ENCODE results near the gene PDE1C. TPM values are rescaled to one million over a fixed set of nuclear protein-coding genes. Genes with fewer than 3 reads are reported as not detected.
A peak's percentile ranks its signal among the peaks of the same experiment; 100 is the strongest.

Gene PDE1C
- polyA plus RNA-seq, 1 donor = 2.6 TPM

DNA sequence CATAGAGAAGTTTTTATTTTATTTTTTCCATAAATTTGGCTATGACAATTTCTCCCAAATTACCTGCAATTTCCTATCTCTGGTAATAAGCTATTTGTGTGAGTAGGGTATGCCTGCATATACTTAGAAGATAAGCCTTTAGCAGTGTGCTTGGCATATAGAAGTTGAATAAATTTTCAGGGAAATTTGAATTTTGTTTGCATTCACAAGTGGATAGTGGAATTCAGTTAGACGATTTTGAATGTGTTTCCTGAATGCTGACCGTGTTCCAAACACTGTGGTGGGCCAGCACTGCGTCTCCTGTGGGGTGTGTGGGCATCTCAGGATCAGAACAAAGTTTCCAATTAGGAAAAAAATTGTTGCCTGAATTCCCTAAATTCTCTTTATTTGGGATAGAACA is 283.9 kb downstream of the PDE1C start:
- no peak for DNase-seq
- Histone ChIP-seq H3K27ac (ENCODE audit: low read length) (no peak overlapping the region), H3K27me3 (ENCODE audit: control insufficient read depth, insufficient read depth, low read length) (no peaks in the 10 kb centered on the region), H3K4me1 (ENCODE audit: control insufficient read depth, insufficient read depth, low read length) (no peaks in the 10 kb centered on the region), H3K9me3 (ENCODE audit: control insufficient read depth, low read depth, low read length) (no peaks in the 10 kb centered on the region), H3K36me3 (ENCODE audit: control insufficient read depth, insufficient read depth, low read length) (no peaks in the 10 kb centered on the region), H3K4me3 (ENCODE audit: low read length) (no peak overlapping the region)
- no CpG with 5 or more reads among the region's 3 CpGs for WGBS (ENCODE audit: insufficient coverage, low lambda C conversion rate)

DNA sequence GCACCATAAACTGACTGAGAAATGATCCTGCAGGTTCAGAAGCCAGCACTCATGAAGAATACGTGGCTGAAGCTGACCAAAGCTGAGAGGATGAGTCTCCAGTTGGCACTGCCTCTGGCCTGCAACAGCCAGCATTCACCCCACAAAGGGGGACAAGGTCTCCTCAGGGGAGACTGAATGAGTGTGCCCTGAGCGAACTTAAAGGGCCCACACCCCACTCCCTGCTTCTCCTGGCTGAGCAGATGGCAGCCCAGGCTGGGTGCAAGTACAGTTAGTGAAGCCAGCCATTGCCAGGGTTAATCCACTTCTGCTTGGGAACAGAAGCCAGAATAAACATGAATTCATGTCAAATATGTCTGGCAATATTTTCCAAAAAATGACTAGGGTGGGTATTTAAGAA is 285.1 kb downstream of the PDE1C start:
- DNase-seq = no peak
- Histone ChIP-seq H3K9me3 (ENCODE audit: control insufficient read depth, low read depth, low read length) (no peaks in the 10 kb centered on the region), H3K27ac (ENCODE audit: low read length) (no peak overlapping the region), H3K36me3 (ENCODE audit: control insufficient read depth, insufficient read depth, low read length) (no peaks in the 10 kb centered on the region), H3K4me3 (ENCODE audit: low read length) (no peak overlapping the region), H3K4me1 (ENCODE audit: control insufficient read depth, insufficient read depth, low read length) (no peaks in the 10 kb centered on the region), H3K27me3 (ENCODE audit: control insufficient read depth, insufficient read depth, low read length) (no peaks in the 10 kb centered on the region)
- WGBS (ENCODE audit: insufficient coverage, low lambda C conversion rate) = no CpG with 5 or more reads among the region's 2 CpGs

DNA sequence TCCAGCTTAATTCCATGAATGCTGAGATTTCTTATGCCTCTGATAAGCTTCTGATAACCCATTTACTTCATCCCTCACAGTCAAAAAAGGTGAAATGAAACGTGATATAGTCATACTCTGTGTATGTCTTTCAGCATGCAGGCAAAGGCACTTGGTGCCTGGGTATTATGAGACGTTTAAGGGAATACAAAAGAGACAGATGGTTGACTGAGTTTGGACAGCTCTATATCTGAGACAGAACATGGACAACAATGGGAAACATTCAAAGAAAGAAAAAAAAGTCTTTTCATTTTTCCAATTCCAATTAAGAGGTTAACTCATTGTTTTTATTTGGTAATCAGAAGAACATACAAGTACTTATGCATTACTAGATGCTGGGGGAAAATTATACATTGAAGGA is 287.0 kb downstream of the PDE1C start:
- H3K27ac ChIP-seq (ENCODE audit: low read length) = no peak overlapping the region
- no peaks in the 10 kb centered on the region for H3K9me3 ChIP-seq (ENCODE audit: control insufficient read depth, low read depth, low read length)
- no peaks in the 10 kb centered on the region for H3K27me3 ChIP-seq (ENCODE audit: control insufficient read depth, insufficient read depth, low read length)
- no peaks in the 10 kb centered on the region for H3K4me1 ChIP-seq (ENCODE audit: control insufficient read depth, insufficient read depth, low read length)
- H3K4me3 ChIP-seq (ENCODE audit: low read length) = no peak overlapping the region
- 57% methylated on average over 1 of the region's 2 CpGs for WGBS (ENCODE audit: insufficient coverage, low lambda C conversion rate)
- H3K36me3 ChIP-seq (ENCODE audit: control insufficient read depth, insufficient read depth, low read length) = no peaks in the 10 kb centered on the region
- DNase-seq = no peak

DNA sequence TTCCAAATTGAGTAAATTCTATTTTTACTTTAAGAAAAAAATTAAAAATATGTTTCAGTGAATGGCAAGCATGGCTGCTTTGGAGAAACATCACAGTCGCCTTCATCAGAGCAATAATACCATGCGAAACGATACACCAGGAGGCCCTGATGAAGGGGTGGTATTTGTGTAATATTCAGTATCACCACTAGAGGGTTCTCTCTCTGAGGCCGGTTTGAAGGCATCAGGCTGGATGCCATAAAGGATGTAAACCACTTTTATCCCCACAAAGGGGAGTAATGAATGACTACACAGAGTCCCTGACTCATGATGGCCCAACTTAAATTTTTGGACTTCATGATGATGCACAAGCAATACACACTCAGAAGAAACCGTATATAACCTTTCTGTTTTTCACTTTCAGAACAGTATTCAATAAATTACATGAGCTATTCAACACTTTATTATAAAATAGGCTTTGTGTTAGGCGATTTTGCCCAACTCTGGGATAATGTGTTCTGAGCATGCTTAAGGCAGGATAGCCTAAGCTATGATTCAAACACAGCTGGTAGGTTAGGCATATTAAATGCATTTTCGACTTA is 287.7 kb downstream of the PDE1C start:
- Histone ChIP-seq H3K9me3 (ENCODE audit: control insufficient read depth, low read depth, low read length) (no peaks in the 10 kb centered on the region), H3K27ac (ENCODE audit: low read length) (no peak overlapping the region), H3K4me1 (ENCODE audit: control insufficient read depth, insufficient read depth, low read length) (no peaks in the 10 kb centered on the region), H3K4me3 (ENCODE audit: low read length) (no peak overlapping the region), H3K36me3 (ENCODE audit: control insufficient read depth, insufficient read depth, low read length) (no peaks in the 10 kb centered on the region), H3K27me3 (ENCODE audit: control insufficient read depth, insufficient read depth, low read length) (no peaks in the 10 kb centered on the region)
- no CpG with 5 or more reads among the region's 7 CpGs for WGBS (ENCODE audit: insufficient coverage, low lambda C conversion rate)
- peak; percentile 13 to 30 for DNase-seq

DNA sequence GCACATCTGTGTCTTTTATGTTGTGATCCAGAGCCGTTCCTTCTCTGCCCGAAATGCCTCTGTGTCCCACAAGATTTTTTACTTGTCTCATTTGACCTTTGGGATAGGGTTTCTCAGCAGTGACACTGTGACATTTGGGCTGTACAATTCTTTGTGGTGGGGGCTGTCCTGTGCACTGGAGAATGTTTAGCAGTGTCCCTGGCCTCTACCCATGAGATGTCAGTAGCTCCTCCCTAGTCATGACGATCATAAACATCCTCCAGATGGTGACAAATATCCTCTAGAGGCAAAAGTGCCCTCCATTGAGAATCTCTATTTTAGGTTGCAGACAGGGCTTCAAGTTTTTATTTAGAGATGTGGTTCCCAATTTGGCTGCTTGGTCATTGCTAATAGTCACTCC is 291.9 kb downstream of the PDE1C start:
- H3K4me1 ChIP-seq (ENCODE audit: control insufficient read depth, insufficient read depth, low read length) = no peaks in the 10 kb centered on the region
- no peak overlapping the region for H3K27ac ChIP-seq (ENCODE audit: low read length)
- H3K36me3 ChIP-seq (ENCODE audit: control insufficient read depth, insufficient read depth, low read length) = no peaks in the 10 kb centered on the region
- no peak overlapping the region for H3K4me3 ChIP-seq (ENCODE audit: low read length)
- WGBS (ENCODE audit: insufficient coverage, low lambda C conversion rate) = no CpG with 5 or more reads among the region's 3 CpGs
- no peaks in the 10 kb centered on the region for H3K27me3 ChIP-seq (ENCODE audit: control insufficient read depth, insufficient read depth, low read length)
- H3K9me3 ChIP-seq (ENCODE audit: control insufficient read depth, low read depth, low read length) = no peaks in the 10 kb centered on the region
- DNase-seq = no peak

DNA sequence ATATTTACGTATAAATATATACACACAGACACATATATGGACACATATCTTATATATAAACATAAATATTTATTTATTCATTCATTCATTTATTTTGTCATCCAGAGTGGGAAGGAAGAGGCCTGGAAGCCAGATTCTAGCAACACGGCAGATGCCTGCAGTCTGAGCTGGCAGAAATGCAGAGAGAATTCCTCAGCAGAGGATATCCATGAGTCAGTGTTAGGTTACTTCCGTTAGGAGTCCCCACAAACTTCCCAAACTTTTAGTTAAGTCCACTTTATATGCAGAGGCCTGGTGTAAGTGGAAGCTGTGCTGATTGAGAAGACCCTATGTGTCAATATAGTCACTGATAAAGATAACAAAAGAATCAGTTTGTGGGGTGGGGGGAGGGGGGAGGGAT is 293.6 kb downstream of the PDE1C start:
- Histone ChIP-seq H3K36me3 (ENCODE audit: control insufficient read depth, insufficient read depth, low read length) (no peaks in the 10 kb centered on the region), H3K4me3 (ENCODE audit: low read length) (no peak overlapping the region), H3K27me3 (ENCODE audit: control insufficient read depth, insufficient read depth, low read length) (no peaks in the 10 kb centered on the region), H3K9me3 (ENCODE audit: control insufficient read depth, low read depth, low read length) (no peaks in the 10 kb centered on the region), H3K27ac (ENCODE audit: low read length) (no peak overlapping the region), H3K4me1 (ENCODE audit: control insufficient read depth, insufficient read depth, low read length) (no peaks in the 10 kb centered on the region)
- no peak for DNase-seq
- 100% methylated on average over 1 of the region's 3 CpGs for WGBS (ENCODE audit: insufficient coverage, low lambda C conversion rate)

DNA sequence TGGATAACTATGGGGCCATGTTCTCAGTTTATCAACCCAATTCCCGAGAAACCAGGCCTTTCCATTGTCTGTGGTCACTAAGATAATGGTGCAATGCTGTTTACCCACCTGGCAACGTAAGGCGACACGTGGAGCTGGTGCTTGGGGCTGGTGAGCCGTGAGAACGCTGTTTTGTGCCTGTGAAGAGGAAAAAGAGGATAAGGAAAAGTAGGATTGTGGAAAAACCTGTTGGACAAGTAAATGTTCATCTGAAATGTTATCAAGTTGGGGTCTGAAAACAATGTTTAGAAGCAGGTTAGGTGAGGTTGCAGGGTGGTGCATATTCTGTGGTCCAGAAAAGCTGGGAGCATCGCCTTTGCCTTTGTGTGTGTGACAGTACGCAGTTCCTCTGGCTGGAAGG is 294.7 kb downstream of the PDE1C start:
- Histone ChIP-seq H3K4me1 (ENCODE audit: control insufficient read depth, insufficient read depth, low read length) (no peaks in the 10 kb centered on the region), H3K36me3 (ENCODE audit: control insufficient read depth, insufficient read depth, low read length) (no peaks in the 10 kb centered on the region), H3K9me3 (ENCODE audit: control insufficient read depth, low read depth, low read length) (no peaks in the 10 kb centered on the region), H3K4me3 (ENCODE audit: low read length) (no peak overlapping the region), H3K27me3 (ENCODE audit: control insufficient read depth, insufficient read depth, low read length) (no peaks in the 10 kb centered on the region), H3K27ac (ENCODE audit: low read length) (no peak overlapping the region)
- WGBS (ENCODE audit: insufficient coverage, low lambda C conversion rate) = 50% methylated on average over 5 of the region's 8 CpGs
- no peak for DNase-seq

DNA sequence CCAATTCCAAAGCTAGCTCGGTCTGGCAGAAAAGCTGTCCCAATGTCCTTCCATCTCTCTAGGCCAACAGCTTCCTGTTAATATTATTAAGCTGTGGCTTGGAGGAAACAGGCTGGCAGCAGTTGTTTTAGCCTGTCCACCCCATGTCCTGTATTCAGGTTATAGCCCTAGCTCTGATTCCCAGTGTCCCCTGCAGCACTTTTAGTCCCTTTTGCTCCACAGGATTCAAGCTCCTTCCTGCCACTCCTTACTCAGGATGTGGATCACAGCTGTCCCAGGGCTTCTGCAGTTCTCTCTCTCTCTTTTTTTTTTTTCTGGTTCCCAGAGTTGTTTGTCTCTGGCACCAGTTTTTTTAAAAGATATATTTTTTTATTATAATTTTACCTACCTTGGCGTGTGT is 298.0 kb downstream of the PDE1C start:
- no peak overlapping the region for H3K27ac ChIP-seq (ENCODE audit: low read length)
- no peaks in the 10 kb centered on the region for H3K4me1 ChIP-seq (ENCODE audit: control insufficient read depth, insufficient read depth, low read length)
- no peaks in the 10 kb centered on the region for H3K27me3 ChIP-seq (ENCODE audit: control insufficient read depth, insufficient read depth, low read length)
- H3K9me3 ChIP-seq (ENCODE audit: control insufficient read depth, low read depth, low read length) = no peaks in the 10 kb centered on the region
- H3K36me3 ChIP-seq (ENCODE audit: control insufficient read depth, insufficient read depth, low read length) = no peaks in the 10 kb centered on the region
- 71% methylated on average over 1 of the region's 2 CpGs for WGBS (ENCODE audit: insufficient coverage, low lambda C conversion rate)
- no peak overlapping the region for H3K4me3 ChIP-seq (ENCODE audit: low read length)
- DNase-seq = no peak

DNA sequence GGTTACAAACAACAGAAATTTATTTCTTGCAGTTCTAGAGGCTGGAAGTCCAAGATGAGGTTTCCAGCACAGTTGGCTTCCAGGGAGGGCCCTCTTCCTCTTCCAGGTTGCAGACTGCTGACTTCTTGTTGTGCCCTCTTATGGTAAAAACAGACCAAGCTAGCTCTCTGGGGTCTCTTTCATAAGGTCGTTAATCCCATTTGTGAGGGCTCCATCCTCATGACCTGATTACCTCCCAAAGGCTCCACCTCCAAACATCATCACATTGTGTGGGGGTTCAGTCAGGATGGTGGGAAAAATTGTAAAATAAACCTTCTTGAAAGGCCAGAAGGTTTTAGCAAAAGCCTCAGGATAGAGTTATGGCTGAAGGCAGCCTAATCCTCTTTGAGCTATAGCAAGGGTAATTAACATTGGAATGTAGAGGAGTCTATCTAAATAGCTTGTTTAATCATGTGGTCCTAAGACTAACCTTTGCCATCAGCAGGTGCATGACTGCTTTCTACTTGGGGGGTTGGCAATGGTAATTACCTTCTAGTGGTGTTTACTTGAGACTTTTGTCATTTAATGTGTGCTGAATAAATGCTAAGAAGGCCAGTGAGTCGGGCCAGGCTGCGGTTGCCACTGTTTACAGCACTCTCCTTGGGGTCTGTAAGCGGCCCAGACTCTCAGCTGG is 302.4 kb downstream of the PDE1C start:
- H3K4me3 ChIP-seq (ENCODE audit: low read length) = no peak overlapping the region
- H3K36me3 ChIP-seq (ENCODE audit: control insufficient read depth, insufficient read depth, low read length) = no peaks in the 10 kb centered on the region
- H3K27me3 ChIP-seq (ENCODE audit: control insufficient read depth, insufficient read depth, low read length) = no peaks in the 10 kb centered on the region
- DNase-seq = no peak
- H3K9me3 ChIP-seq (ENCODE audit: control insufficient read depth, low read depth, low read length) = no peaks in the 10 kb centered on the region
- H3K4me1 ChIP-seq (ENCODE audit: control insufficient read depth, insufficient read depth, low read length) = no peaks in the 10 kb centered on the region
- WGBS (ENCODE audit: insufficient coverage, low lambda C conversion rate) = no CpG with 5 or more reads among the region's 4 CpGs
- H3K27ac ChIP-seq (ENCODE audit: low read length) = no peak overlapping the region

DNA sequence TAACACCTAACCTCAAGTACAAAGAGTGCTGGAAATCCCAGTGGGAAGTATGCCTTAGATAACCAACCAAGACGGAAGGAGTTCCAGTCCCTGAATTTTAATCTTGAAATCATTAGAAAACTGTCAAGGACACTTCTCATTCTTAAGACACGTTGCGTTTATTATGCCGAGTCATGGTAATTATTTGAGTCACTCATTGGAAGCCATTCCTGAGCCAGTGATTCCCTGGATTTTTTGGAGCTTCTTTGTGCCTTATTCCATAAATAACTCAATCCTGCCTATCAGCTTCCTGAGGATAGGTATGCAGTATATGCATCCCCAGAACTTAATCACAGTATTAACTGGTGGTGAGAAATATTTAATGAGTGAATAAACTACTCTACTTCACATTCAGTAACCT is 305.7 kb downstream of the PDE1C start:
- Histone ChIP-seq H3K27me3 (ENCODE audit: control insufficient read depth, insufficient read depth, low read length) (no peaks in the 10 kb centered on the region), H3K36me3 (ENCODE audit: control insufficient read depth, insufficient read depth, low read length) (no peaks in the 10 kb centered on the region)
- no CpG with 5 or more reads among the region's 4 CpGs for WGBS (ENCODE audit: insufficient coverage, low lambda C conversion rate)

DNA sequence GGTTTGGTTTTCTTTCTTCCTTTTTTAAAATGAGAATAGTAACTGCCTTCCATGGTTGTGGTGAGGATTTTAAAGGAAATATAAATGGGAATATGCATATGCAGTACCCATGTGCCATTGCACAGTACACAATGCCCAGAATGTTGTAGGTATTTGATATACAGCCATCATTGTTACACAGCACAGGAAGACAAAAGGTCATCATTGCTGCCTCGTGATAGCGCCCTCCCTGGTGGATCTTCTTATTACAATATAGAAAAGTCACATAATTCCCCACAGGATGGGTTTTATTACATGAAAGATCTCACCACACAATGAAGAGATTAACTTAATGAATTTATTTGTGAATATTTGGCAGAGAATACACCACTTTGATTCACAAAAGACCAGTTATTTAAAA is 306.7 kb downstream of the PDE1C start:
- Histone ChIP-seq H3K27ac (ENCODE audit: low read length) (no peak overlapping the region), H3K4me1 (ENCODE audit: control insufficient read depth, insufficient read depth, low read length) (no peaks in the 10 kb centered on the region), H3K9me3 (ENCODE audit: control insufficient read depth, low read depth, low read length) (no peaks in the 10 kb centered on the region), H3K4me3 (ENCODE audit: low read length) (no peak overlapping the region), H3K36me3 (ENCODE audit: control insufficient read depth, insufficient read depth, low read length) (no peaks in the 10 kb centered on the region), H3K27me3 (ENCODE audit: control insufficient read depth, insufficient read depth, low read length) (no peaks in the 10 kb centered on the region)
- no peak for DNase-seq
- WGBS (ENCODE audit: insufficient coverage, low lambda C conversion rate) = no CpG with 5 or more reads among the region's 2 CpGs

More for the DNA sequence above, 305.7 kb downstream of the PDE1C start:
- Histone ChIP-seq H3K9me3 (ENCODE audit: control insufficient read depth, low read depth, low read length) (no peaks in the 10 kb centered on the region), H3K4me3 (ENCODE audit: low read length) (no peak overlapping the region), H3K4me1 (ENCODE audit: control insufficient read depth, insufficient read depth, low read length) (no peaks in the 10 kb centered on the region), H3K27ac (ENCODE audit: low read length) (no peak overlapping the region)
- peak in 1 of 2 donors; percentile 9 for DNase-seq
